NCI-H345 treated with DMSO at 0.1 percent for 48 hours (cell line): ENCODE data around the gene P2RX6.
"Not testable (repeated sequence)": the region's sequence is repeated elsewhere in the genome, so short reads cannot be mapped to it uniquely, and the experiment has no call there.

ENCODE experiments used
- DNase-seq: peaks from one replicate; lab custom pipeline; 2025; ENCODE audit not compliant: unreplicated experiment; lab: John Stamatoyannopoulos, UW

Gene P2RX6

GRCh38 chr22:20993304-20994127 lies 21.4 kb upstream of the P2RX6 start:
- no peak for DNase-seq

GRCh38 chr22:20994128-20994901 lies 20.6 kb upstream of the P2RX6 start:
- DNase-seq: no peak

GRCh38 chr22:20994902-20995241 lies 20.1 kb upstream of the P2RX6 start:
- no peak for DNase-seq

GRCh38 chr22:20995329-20996030 lies 19.5 kb upstream of the P2RX6 start:
- no peak for DNase-seq

GRCh38 chr22:20996031-20996410 lies 18.9 kb upstream of the P2RX6 start:
- no peak for DNase-seq

GRCh38 chr22:20996598-20997535 lies 18.1 kb upstream of the P2RX6 start:
- DNase-seq: no peak

- no peak for DNase-seq
Observed at GRCh38 chr22:20997536-20998257, 17.3 kb upstream of the P2RX6 start.

- DNase-seq: no peak
Observed at GRCh38 chr22:20998411-20999336, 16.3 kb upstream of the P2RX6 start.

GRCh38 chr22:20999350-21000206 lies 15.4 kb upstream of the P2RX6 start:
- DNase-seq: no peak

- DNase-seq: no peak
Observed at GRCh38 chr22:21000207-21000986, 14.6 kb upstream of the P2RX6 start.

- DNase-seq: no peak
Observed at GRCh38 chr22:21000987-21001600, 13.9 kb upstream of the P2RX6 start.

- peak; percentile 63 for DNase-seq
Observed at GRCh38 chr22:21001601-21002325, 13.2 kb upstream of the P2RX6 start, which contains the start of gene THAP7. Gene THAP7, minus strand, starts transcription at chr22:21002118. Its CDS starts 207 bp downstream, at chr22:21001911.

GRCh38 chr22:21003782-21004181 lies 11.2 kb upstream of the P2RX6 start:
- no peak for DNase-seq

GRCh38 chr22:21009208-21009607 lies 5.8 kb upstream of the P2RX6 start:
- DNase-seq: not testable (repeated sequence)

- no peak for DNase-seq
Observed at GRCh38 chr22:21009638-21010425, 5.1 kb upstream of the P2RX6 start.
